AG09309 (cell line): ENCODE measurements around the gene PCDH9.

Experiments
- DNase-seq: peaks from one replicate; pipeline ENCODE4 v3.0.0-alpha.2; 2010; ENCODE audit warnings: low read depth
- H3K4me3 ChIP-seq: 2 replicates; pipeline ENCODE4 v1.5.1; 2011; ENCODE audit warnings: mild to moderate bottlenecking, low read depth, low read length, moderate library complexity; ENCODE audit not compliant: control insufficient read depth
- CTCF ChIP-seq: IDR thresholded peaks from 2 replicates; pipeline ENCODE4 v1.5.1; 2011; ENCODE audit warnings: mild to moderate bottlenecking, low read depth, low read length, inconsistent platforms; ENCODE audit not compliant: insufficient read depth, control insufficient read depth; ENCODE audit errors: missing control alignments

PCDH9 gene

GRCh38 chr13:67033170-67033569 lies 197.0 kb downstream of the PCDH9 start:
- no peak overlapping the region for H3K4me3 ChIP-seq

GRCh38 chr13:67023130-67023876 lies 206.8 kb downstream of the PCDH9 start:
- no peak overlapping the region for H3K4me3 ChIP-seq
- no peak for TF ChIP-seq CTCF
- DNase-seq: peak; percentile 27

More at GRCh38 chr13:67033170-67033569, 197.0 kb downstream of the PCDH9 start:
- TF ChIP-seq CTCF: no peak
- no peak for DNase-seq

- H3K4me3 ChIP-seq: no peak overlapping the region
- DNase-seq: no peak
- TF ChIP-seq CTCF: no peak
These were observed 211.4 kb downstream of the PCDH9 start for GRCh38 chr13:67018775-67019174.

- H3K4me3 ChIP-seq: no peak overlapping the region
These were observed 212.9 kb downstream of the PCDH9 start for GRCh38 chr13:67017276-67017675.

GRCh38 chr13:67015976-67016600 lies 214.0 kb downstream of the PCDH9 start:
- H3K4me3 ChIP-seq: no peak overlapping the region
- TF ChIP-seq CTCF: no peak
- no peak for DNase-seq

More at GRCh38 chr13:67017276-67017675, 212.9 kb downstream of the PCDH9 start:
- TF ChIP-seq CTCF: no peak
- DNase-seq: no peak

- no peak overlapping the region for H3K4me3 ChIP-seq
- no peak for TF ChIP-seq CTCF
- DNase-seq: no peak
These were observed 215.7 kb downstream of the PCDH9 start for GRCh38 chr13:67014399-67014798.
